ENCODE data around the gene CD28.

GRCh38 chr2:203683421-203683820 lies 23.0 kb upstream of the CD28 start:
- TF ChIP-seq CTCF (IDR thresholded peaks at IDR 0.05 in 8 of 11, conservative IDR thresholded peaks at IDR 0.05 in 3 of 11) (no peak), POLR2A (IDR thresholded peaks at IDR 0.05) (no peak)

All from spleen (tissue), 7 donors.